MV-4-11 (cell line): Measurements from ENCODE around the gene LTBP1.
A peak's percentile ranks its signal among the peaks of the same experiment; 100 is the strongest.

Experiments
- DNase-seq: peaks from one replicate; lab custom pipeline; 2025; lab: John Stamatoyannopoulos, UW

LTBP1 gene

DNA sequence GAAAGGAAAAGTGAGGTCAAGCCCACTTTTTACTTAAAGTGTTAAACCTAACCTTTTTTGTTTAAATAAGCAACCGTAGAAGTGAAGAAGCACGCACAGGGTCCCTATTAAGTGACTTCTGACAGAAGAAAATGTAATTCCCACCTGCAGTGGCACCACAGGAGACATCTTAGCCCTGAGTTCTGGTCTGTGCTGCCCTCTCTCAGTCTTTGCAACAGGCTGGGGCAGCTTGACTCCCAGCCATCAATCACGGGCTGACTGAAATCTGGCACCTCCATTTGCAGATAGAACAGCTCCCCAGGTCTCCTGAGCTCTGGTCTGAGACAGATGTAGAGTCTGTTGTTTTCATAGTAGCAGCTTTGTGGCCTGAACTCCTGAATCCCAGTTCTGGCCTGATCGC, 170.0 kb downstream of the LTBP1 start:
- no peak for DNase-seq

DNA sequence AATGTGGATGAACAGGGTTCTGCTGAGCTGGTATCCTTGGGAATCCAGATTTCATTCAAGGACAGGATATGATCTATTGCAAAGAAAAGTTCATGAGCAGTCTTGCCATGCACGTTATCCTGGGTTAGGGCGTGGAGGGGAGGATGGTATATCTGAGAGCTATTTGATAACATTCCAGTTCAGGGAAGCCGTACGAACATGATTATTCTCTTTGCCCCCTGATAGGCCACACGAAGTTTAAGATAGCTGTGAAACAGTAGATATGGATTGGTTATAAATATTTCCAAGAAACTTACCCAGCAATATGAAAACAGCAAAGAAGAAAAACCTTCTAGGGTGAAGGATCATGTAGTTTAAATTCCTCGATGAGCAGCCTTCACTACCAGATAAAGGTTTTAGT, 171.9 kb downstream of the LTBP1 start:
- DNase-seq, result no peak

DNA sequence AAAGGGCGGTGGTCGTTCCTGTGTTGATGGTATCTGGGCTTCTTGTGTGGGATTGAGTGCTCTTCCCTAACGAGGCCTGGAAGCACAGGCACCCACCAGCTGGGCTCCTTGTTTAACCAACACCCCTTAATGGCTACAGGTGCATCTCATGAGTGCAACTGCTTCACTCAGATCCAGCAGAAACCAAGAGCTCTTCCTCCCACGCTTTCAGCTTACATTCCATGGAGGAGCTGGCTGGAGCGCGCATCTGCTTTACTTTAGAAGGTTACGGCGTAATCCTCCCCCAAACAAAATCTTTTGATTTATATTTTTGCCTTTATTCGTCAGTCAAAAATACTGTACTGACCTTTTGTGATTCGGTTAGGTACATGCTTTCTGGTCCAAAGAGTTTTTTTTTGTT, 174.7 kb downstream of the LTBP1 start:
- no peak for DNase-seq

DNA sequence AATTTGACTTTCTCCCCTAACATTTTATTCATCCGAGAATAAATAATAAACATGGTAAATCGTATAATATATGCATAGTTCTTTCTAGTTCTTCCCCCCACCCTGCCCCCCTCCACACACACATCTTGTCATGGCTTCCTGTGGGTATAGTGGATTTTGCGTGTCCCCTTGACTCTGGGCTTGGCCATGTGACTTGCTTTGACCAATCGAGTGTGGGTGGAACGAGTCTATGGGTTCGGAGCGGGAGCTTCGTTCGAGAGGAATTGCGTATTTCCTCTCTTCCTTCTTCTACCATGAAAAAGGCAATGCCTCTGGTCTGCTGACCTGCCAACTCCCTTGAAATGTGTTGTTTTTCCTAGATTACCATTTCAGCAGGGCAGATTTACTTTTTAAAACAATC, 175.2 kb downstream of the LTBP1 start:
- DNase-seq, result no peak

DNA sequence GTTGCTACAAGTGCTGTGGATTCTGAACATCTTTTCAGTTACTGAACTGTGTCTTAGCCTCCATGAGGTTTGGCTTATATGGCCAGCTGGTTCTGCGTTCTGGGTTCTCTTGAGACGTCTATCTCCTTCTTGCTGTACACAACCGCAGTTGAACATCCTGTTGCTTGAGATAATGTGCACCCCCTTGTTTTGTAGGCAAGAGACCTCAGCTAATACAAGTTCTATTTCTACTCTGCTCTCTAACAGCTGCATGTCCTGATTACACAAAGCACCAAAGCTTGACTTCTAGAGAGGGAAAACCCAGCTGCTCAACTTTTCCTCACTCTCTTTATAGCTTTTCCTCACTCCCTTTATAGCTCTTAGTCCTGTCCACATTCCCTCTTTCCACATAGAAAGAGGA, 176.0 kb downstream of the LTBP1 start:
- no peak for DNase-seq

DNA sequence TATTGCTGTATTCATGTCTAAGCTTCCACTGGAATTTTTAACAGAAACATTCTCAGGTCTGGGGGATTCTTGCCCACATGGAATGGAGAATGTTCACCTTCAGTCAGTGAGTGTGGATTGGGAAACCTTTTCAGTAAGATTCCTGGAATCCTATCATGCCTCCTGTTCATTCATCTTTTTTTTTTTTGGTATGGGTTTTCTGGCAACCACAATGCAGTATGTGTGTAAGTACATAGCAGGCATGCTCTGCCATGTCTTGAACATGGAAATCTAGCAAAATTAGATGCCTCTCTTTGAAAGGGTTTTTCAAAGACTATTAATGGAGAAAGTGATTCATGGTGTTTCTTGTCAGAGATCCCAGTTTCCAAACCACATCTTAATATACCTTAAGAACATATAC, 176.5 kb downstream of the LTBP1 start:
- no peak for DNase-seq

DNA sequence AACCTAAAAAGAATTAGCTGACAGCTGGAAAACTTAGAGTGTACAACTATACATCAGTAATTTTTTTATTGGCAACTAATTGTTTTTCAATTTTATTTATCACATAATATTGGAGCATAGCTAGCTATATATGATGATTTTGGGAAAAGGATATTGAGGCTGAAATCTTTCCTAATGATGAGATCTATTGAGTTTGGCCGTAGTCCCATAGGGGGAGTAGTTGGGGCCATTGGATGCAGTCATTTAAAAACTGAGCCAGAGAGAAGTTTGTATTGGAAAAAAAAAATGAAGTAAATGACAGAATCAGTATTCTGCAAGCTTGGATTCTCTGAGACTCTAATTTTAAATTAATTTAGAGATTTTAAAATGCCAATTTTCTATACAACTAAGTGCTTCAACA, 179.8 kb downstream of the LTBP1 start:
- no peak for DNase-seq

DNA sequence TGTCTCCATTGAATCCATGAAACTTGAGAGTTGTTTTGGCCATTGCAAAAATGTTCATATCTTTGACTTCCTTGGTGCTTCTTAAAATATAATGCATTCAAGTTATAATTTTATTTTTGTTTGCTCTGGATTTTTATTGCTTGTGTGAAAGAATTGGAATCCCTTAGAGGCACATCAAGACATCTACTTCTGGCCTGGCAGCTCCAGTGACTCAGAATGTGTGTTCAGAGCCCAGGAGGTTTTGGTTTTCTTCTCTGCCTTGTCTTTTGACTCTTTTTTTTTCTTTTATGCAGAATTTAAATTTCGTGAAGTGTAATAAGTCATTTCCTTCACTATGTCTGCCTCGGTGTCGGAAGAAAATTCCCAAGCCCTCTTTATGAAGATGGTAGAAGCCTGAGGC, 180.2 kb downstream of the LTBP1 start:
- DNase-seq, result no peak

DNA sequence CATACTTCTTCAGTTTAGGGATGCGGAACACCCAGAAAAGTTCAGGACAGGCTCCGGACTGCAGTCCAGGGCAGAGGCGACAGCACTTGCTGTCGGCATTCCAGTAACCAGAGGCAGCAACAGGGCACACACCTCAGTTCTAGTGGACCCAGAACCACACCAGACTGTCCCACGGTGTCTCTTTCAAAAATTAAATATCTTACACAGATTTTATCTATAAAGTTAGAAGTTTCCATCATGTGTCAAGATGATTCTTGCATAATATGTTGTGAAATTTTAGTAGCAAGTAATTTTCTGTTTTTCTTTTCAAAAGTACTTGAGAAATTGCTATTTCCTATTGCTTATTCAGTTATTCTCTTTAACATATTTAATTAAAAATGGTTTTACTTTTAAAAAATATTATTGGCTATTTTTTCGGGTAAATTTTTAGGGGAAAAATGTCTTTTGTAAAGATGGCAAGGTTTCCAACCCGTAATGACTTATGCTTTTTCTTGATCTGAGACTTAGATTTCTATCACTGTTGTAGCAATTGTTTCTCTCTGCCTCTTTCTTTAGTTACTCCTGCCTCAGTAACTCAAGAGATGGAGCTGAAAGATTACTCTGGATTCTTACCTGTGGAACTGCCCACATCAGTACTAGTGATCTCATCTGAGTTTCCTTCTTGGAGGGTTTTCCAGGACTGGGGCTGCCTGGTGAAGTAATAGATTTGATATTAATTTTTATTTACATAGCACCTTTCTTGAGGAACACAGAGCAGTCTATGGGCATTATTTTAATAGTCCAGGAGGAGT, 182.7 kb downstream of the LTBP1 start:
- DNase-seq, result no peak

DNA sequence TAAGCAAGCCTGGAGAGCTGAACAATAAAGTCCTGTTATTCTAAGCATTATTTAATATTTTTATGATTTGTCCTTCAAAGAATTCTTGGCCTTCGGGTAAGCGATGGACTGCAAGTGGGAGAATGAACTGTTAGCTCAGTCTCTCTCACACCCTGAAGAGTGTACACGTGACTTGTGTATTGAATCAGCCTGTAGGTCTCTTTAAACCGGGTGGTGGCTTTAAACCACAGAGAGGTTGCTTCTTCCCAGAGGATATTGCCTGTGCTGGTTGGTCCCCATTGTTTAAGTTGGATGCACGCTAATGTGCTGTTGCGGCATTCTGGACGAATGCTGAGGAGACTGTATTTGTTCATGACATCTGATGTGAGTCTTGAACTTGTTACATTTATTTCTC, 183.3 kb downstream of the LTBP1 start:
- peak; percentile 25 for DNase-seq

DNA sequence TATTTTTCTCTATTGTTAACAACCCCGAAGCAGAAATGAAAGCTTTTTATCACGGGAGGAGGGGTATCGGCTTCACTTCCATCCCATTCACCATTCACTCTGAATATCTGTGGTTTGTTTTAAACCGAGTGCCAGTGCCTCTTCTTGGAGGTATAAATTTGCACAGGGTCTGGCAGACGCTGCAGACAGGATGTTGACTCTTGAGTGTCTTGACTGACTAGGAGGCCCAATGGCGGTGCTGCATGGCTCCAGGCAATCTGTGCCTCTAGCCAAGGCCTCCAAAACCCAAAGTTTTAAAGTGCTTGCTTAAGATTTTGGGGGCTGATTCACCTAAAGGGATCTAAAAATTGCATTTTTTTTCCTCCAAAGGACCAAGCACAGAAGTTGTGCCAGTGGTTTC, 183.8 kb downstream of the LTBP1 start:
- peak; percentile 26 for DNase-seq

DNA sequence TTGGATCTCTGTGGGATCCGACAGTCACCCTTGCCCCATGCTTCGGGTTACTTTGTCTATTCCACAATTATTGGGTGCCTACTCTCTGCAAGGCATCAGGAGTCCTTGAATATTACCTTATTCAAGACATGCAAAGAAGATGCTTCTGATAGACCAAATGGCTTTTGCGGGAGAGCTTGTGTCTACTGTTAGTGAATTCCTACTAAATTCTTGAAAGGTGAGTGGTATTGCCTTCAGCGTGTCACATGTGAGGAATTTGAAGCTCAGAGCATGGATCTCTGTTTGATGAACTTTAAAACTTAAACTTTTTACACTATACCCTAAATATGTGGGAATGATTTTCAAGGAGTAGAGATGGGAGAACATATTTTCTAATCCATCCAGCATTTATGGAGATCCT, 184.4 kb downstream of the LTBP1 start:
- DNase-seq, result no peak

DNA sequence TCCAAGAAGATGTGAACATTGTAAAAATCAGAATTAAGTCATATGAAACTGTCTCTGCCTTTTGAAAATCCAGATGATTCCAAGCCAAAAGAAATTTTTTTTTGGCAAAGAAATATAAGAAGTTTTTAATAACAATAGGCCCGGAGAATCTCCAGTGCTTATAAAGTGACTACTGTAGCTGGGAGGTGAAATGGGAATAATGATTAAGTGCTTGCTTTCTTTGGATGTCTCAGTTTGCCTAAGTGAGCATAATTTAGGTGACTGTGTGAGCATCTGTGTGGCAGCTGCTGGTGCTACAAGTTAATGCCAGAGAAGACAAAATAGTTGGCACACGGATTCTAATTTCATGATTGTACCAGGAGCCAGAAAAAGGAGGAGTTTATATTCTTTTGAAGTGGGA, 185.0 kb downstream of the LTBP1 start:
- no peak for DNase-seq

DNA sequence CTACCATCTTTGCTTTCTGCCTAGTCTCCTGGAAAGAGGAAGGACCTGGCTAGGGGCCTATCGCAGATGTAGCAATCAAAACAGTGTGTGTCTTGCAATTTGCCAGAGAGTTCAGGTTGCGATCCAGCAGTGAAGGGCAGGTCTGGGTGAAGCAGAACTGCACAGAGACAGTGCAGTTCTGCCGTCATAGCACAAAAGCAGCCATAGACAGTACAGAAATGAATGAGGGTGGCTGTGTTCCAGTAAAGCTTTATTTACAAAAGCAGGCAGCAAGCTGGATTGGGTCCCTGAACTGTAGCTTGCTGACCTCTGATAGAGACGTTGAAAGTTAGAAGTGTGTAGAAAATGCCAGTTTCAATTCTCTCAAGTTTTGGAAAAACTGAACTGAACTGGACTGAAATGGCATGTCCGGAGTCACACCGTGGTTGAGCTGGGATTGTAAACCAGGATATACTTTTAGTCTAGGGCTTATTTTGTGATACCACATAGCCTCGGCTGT, 186.8 kb downstream of the LTBP1 start:
- DNase-seq, result peak; percentile 80

DNA sequence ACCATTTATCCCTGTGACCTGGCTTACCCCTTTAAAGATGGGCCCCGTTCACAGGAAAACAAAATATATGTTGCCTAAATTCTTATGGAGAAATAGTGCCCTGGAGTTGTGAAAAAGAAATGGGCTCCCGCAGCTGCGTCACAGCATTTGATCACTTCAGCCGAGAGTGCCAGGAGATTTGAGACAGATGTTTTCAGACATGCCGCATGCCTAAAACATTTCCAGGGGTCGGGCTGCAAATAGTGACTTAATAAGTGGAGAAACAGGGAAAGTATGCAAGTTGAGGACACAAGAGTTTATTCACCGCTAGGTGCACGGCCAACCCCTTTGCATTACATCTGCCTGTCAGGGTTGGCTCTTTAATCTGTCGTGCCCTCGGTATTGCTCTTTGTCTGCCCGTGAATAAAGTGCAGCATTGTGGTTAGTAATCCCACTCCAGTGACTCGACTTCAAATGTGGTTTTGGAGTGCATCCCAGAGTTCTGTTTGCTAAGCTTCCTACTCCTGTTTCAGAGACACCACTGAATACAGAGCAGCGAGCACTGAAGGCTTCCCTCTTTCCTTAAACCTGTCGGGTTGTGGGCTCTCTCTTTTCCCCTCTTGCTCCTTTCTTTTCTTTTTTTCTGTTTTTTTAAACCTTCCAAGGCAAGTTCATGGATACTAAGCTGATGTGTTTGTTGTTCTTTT, 187.5 kb downstream of the LTBP1 start:
- DNase-seq, result peak; percentile 26

DNA sequence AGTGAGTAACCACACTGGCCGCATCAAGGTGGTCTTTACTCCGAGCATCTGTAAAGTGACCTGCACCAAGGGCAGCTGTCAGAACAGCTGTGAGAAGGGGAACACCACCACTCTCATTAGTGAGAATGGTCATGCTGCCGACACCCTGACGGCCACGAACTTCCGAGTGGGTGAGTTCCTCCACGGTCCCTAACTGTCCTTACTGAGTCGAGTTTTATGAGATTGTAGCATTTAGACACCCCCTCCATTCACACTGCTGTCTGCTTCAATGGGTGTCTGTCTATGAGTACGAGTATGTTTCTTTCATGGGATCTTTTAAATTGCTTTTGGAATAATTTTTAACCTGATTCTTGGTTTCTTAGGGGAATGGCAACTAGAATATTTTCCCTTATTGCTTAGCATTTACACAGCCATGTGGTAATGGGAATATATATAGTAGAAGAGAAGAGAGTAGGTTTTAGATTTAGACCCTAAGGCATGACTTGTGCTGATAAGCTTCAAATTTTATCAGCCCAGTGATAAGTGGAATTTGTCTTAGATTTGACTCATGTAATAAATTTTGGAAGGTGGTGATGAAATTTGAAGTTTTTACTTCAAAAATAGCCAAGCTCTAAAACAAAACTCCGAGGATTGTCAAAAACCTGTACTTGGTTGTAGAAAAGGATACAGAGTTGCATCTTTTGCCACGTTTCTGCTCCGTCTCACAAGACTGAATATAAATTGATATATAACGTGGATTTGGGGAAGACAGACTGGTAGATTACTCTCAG, 188.2 kb downstream of the LTBP1 start:
- DNase-seq, result no peak

DNA sequence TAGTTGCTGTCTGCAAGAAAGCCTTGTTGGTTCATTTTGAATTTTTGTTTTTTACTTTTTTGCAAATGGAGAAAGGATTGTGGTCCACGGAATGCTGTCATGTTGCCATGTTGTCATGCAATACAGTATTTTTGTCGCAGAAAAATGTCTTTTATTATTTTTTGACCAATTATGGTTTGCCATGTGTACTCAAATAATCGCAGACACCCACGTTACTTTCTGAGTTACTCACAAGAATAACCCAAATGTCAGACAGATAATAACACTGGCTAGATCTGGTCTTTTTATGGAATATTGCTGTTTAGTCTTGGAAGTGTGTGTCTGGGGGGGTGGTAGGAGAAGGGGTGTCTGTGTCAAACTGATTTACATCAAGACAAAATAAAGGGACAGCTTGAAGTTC, 188.9 kb downstream of the LTBP1 start:
- DNase-seq, result no peak

DNA sequence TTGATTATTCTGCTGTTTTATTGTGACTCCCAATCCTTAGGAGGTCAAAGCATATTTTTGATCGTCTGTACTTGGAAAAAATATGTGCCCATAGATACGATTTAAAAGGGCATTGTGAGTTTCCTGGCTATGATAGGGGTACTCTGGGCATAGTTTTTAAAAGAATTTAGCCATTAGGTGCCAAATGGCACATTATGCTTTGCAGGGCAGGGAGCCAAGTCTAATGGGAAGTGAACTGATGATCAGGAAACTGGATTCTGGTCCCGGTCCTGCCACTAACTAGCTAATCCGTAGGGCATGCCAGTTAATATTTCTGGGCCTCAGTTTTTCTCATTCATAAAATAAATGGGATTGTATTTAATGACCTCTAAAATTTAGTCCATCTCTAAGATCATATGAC, 189.3 kb downstream of the LTBP1 start:
- no peak for DNase-seq

DNA sequence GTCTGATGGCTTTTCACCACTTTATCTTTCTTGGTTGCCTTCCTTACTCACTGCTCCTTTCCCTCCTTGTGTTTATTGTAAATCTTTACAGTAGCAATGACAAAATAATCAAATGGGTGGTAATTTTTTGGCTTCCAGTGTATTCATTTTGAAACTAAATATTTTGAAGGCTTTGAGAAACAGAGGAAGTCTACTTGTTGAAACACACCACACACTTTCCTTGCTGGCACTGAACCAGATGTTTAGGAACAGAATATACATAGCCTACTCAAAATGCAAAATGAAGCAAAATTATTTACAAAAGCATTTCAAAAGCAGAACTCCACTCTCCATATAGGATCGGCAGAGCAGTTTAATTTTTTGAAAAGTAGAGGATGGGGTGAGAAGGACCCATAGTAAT, 189.8 kb downstream of the LTBP1 start:
- peak; percentile 78 for DNase-seq

DNA sequence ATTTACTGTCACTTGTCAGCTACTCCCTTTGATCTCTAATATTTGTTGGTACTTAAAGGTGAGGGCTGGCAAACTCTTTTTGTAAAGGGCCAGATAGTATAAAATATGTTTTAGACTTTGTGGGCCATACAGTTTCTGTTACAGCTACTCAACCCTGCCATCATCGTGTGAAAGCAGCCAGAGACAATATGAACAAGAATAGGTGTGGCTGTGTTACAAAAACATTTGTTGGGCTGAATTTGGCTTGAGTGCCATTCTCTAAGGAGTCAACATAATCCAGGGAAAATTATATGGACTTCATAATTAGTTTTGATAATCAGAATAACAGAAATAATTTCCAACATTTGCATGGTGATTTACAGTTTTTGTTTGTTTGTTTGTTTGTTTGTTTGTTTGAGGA, 190.6 kb downstream of the LTBP1 start:
- DNase-seq, result no peak

DNA sequence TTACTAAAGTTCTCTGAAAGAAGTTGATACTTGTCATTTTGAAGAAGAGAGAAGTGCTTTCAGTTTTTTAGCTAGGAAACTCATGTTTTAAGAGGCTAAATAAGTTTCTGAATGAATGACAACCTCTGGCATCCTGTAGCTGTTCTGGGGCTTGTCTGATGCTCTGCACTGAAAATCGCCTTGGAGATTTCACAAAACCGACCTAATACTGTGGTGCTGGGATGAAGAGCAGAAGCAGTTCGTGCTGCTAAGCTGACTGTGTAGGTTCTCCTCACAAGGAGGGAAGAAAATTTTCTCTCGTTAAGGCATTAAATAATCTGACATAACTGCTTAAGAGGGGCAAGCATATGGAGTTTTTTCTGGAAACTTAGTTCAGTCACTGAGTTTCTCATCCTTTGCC, 193.2 kb downstream of the LTBP1 start:
- DNase-seq, result no peak

DNA sequence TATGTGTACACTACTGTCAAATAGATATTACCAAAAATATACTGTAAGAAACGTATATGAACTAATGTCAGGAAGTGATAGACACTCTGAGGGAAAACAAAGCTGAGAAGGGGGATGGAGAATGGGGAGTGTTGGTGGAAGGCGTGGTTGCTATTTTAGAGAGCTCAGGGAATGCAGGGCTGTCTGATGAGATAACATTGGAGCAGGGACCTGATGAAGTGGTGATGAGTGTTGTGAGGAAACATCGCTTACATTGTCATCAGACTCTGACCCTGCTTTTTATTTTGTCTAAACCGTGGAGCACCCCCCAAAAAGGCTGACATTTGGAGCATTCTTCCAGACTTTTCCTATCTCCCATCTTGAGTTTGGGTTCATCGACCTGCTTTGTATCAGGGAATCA, 194.7 kb downstream of the LTBP1 start:
- DNase-seq, result no peak

DNA sequence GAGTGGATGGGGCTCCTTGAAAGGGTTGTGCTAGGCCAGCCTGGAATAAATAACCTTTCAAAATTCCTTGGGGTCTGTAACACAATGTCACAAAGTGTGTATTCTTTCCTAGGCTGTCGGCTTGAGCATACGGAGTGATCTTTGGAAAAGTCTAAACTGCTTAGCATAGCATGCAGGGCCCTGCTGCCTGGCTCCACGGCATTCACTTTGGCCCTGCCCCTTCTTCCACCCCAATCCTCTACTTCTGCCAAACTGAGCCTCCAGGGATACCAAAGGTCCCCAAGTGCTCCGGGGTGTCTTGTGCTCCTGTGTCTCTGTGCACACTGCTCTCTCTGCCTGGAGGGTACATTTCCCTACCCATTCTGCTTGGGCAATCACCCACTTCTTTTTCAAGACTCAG, 196.1 kb downstream of the LTBP1 start:
- no peak for DNase-seq
